GM19452 (cell line): Measurements from ENCODE around the gene DNM3.

Source experiments
- ATAC-seq: cut with Tn5 transposase; IDR thresholded peaks from one replicate; pipeline ENCODE4 v1.9.1; 2021; ENCODE audit not compliant: unreplicated experiment

The DNM3 gene

GRCh38 chr1:172400722-172401105 is 559.4 kb downstream of the DNM3 start:
- no peak for ATAC-seq

GRCh38 chr1:172401477-172401876 is 560.2 kb downstream of the DNM3 start:
- ATAC-seq, result no peak

GRCh38 chr1:172401892-172402291 is 560.6 kb downstream of the DNM3 start:
- no peak for ATAC-seq

- no peak for ATAC-seq
These were observed 561.7 kb downstream of the DNM3 start for GRCh38 chr1:172402878-172403569.

GRCh38 chr1:172404121-172404520 is 562.8 kb downstream of the DNM3 start:
- no peak for ATAC-seq

- no peak for ATAC-seq
These were observed 564.6 kb downstream of the DNM3 start for GRCh38 chr1:172405912-172406311.

- ATAC-seq, result no peak
These were observed 565.7 kb downstream of the DNM3 start for GRCh38 chr1:172406968-172407367.

GRCh38 chr1:172408958-172409357 is 567.7 kb downstream of the DNM3 start:
- no peak for ATAC-seq

- no peak for ATAC-seq
These were observed 568.7 kb downstream of the DNM3 start for GRCh38 chr1:172410027-172410426.

- no peak for ATAC-seq
These were observed 570.6 kb downstream of the DNM3 start for GRCh38 chr1:172411791-172412338.

GRCh38 chr1:172414331-172414730 is 573.0 kb downstream of the DNM3 start:
- no peak for ATAC-seq

- no peak for ATAC-seq
These were observed 575.3 kb downstream of the DNM3 start for GRCh38 chr1:172416496-172417035.

- no peak for ATAC-seq
These were observed 576.3 kb downstream of the DNM3 start for GRCh38 chr1:172417557-172417956.

- no peak for ATAC-seq
These were observed 579.1 kb downstream of the DNM3 start, which contains the start of gene C1orf105 for GRCh38 chr1:172420385-172420784. Gene C1orf105 (plus strand): TSS chr1:172420685. CDS start chr1:172420886, 201 bp downstream.

GRCh38 chr1:172421974-172422604 is 580.8 kb downstream of the DNM3 start:
- ATAC-seq, result no peak

- no peak for ATAC-seq
These were observed 582.0 kb downstream of the DNM3 start for GRCh38 chr1:172423336-172423735.

GRCh38 chr1:172425339-172425738 is 584.0 kb downstream of the DNM3 start:
- ATAC-seq, result no peak

GRCh38 chr1:172427191-172427590 is 585.9 kb downstream of the DNM3 start:
- no peak for ATAC-seq

GRCh38 chr1:172429331-172430127 is 588.2 kb downstream of the DNM3 start:
- no peak for ATAC-seq

- no peak for ATAC-seq
These were observed 588.8 kb downstream of the DNM3 start for GRCh38 chr1:172430128-172430454.

- ATAC-seq, result no peak
These were observed 589.9 kb downstream of the DNM3 start for GRCh38 chr1:172431204-172431603.
